ENCODE results near the gene KNCN.
A peak's percentile ranks its signal among the peaks of the same experiment; 100 is the strongest.

Gene KNCN

GRCh38 chr1:46523496-46524353, 27.7 kb downstream of the KNCN start:
- DNase-seq (ENCODE audit: low spot score): no peak

DNA sequence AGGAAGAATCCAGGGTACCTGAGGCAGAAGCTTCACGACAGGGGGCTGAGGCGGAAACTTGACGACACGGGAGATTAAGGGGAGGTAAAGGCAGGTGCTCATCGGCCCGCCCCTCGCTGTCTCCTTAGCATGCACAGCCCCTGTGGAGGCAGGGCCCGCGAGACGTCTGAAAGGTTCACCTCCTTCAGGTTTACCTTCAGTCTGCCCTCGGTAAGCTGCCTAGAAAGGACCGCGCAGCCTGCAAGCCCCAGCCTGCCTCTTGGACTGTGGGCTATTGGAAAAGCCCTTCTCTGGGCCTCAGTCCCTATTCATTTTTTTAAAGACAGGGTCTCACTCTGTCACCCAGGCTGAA, 28.5 kb downstream of the KNCN start:
- DNase-seq (ENCODE audit: low spot score): no peak

DNA sequence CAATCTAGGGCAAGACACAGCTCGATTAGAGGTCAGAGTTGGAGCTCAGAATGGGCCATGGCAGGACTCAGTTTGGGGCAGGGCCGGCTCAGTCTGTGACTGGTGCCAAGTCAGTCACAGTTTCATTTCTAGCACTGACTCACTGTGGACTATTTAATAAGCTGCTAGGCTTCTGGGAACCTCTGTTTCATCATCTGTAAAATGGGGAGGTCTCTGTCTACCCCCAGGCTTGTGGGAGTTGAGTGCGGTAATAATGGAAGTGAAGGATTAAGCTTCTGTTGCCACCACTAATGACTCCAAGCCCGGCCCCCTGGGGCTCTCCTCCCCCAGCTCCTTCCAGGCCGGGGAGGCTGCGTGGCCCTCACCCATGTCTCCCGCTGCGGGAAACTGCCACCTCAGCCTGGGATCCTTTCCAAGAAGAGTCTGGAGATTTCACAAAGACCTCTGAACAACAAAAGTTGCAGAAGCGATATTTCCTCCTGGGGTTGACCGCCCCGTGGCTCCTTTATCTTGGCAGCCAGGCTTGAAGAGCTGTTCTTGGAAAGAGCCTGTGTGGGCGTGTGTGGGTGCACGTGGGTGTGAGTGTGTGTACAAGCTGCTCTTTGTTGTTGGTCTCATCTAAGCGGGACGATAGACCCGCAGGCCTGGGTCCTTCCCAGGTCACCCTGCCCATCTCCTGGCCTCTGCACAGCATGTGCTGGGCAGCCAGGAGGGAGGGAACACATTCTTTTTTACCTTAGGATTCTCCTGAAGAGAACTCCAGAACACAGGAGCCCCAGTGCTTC, 29.1 kb downstream of the KNCN start:
- peak; percentile 25 for DNase-seq (ENCODE audit: low spot score)

DNA sequence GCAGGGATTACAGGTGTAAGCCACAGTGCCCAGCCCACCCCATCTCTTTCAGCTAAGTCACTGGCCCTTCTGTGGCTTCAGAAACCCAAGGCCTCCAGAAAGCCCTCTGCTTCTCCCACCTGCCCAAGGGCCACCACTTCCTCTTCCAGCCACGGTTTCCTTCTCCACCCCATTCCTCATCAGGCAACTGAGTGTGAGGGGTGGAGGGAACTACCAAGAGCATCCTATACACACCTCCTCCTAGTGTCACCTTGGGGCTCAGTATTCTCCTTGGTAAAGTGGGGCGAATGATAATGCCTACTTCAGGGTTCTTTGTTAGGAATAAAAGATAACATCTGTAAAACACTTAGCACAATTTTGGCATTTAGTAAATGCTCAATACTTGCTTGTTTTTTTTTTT, 30.0 kb downstream of the KNCN start:
- no peak for DNase-seq (ENCODE audit: low spot score)

GRCh38 chr1:46520063-46520911, 31.2 kb downstream of the KNCN start:
- DNase-seq (ENCODE audit: low spot score): no peak

DNA sequence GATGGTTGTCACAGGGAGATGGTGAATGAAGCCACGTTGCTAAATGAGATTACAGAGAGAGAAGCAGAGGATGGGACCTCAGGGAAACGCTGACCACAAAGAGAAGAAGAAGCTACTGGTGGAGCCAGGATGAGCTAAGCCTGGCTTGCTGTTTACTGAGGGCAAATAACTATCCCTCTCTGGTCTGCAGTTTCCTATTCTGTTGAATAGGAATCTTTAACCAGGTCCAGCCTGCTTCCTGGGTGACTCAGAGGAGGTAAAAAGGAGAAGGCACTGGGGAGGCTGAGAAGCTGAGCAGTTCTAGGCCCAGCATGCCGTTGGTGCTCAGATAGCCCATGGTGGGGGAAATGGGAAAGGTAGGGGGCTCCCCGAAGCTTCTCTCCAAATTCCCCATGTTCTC, 32.2 kb downstream of the KNCN start:
- DNase-seq (ENCODE audit: low spot score): no peak

DNA sequence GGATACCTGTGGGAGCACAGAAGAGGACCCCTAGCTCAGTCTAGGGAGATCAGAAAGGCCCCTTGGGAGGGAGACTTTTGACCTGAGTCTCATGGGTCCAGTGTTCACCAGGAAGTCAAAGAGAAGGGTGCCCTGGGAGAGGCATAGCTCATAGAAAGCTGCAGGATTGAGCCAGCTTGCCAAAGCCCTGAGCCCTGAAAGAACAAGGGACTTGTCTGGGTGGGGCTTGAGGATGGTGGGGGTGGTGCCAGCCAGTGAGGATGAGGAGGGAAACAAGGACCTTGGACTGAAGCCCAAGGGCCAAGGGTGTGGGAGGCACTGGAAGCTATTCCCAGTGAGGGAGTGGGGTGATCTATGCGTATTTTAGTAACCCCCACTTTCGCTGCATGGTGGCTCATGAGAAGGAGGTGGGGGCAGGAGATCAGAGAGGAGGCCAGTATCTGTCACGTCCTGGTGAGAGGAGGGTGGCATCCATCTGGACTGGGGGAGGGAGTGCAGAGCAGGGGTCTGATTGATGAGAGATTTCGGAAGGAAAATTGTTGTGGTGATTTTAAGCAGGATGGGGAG, 33.4 kb downstream of the KNCN start:
- DNase-seq (ENCODE audit: low spot score): no peak

DNA sequence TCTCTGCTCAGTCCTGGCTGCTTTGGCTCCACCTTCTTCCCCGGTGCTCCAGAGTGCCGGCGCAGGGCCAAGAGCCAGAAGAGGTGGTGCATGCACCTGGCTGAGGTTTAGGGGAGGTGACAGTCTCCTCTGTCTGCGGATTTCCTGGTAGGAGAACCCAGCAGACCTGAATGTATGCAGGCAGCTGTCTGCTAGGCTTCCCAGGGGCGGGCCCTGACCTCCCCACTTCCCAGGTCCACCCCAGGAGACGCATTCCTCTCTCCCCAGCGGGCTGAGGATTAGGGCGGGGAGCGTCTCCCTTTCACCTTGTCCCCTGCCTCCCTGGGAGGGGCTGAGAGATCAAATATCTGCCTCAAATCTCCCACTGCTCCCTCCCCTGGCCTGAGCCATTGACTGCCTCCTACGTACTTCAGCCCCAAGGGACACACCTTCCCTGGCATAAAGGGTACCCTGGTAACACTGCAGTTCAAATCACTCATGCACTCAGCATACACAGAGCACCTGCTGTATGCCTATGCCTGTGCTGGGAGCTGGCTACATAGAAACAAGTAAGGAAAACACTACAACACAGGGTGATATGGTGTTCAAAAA, 34.3 kb downstream of the KNCN start:
- no peak for DNase-seq (ENCODE audit: low spot score)

DNA sequence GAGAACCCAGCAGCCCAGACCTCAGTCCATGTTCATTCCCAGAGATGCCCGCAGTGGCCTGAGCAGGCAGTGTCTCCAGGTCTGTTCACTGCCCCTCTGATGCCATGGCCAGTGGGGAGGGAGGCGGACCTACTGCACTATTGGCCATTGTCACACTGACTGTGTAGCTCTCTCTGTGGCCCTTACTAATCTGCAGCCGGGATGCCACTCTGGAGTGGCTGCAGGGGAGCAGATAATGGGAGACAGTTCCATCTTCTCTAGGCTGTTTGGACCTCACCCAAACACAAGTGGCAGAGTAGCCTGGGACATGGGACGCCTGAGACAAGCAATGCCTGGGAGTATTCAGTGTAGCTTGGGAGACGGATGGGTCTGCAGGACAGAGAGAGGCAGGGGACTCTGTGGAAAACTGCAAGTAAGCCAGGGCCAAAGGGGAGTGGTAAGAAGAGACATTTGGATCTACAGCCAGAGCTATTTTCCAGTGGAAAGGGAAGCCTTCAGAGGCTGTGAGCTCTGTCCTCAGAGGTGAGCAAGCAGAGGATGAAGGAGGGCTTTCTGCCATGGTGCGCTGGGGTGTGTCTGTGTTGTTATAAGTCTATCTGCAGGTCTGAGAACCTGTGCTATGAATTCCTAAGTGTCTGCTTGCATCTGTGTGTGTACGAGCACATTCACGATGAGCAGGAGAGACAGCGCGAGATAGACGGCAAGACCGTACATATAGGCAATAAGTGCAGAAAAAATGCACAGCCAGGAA, 35.1 kb downstream of the KNCN start:
- DNase-seq (ENCODE audit: low spot score): no peak

GRCh38 chr1:46515576-46515975, 35.9 kb downstream of the KNCN start:
- no peak for DNase-seq (ENCODE audit: low spot score)

DNA sequence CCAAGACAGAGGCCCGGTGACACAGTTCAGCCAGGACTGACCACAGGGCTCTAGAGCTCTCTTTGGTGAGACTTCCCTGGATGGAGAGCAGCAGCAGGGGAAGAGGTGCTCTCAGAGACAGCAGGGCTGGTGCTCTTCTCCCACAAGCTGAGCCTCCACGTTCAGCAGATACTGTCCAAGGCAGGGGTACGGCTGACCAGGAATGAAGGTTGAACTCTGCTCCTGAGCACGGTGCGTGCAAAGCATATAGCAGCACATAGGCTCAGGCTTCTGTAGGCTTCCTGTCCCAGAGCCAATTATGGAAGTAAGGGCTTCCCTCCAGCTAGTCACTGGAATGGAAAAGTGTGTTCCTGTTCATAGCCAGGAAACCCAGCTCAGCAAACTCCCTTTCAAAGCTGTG, 37.9 kb downstream of the KNCN start:
- no peak for DNase-seq (ENCODE audit: low spot score)

DNA sequence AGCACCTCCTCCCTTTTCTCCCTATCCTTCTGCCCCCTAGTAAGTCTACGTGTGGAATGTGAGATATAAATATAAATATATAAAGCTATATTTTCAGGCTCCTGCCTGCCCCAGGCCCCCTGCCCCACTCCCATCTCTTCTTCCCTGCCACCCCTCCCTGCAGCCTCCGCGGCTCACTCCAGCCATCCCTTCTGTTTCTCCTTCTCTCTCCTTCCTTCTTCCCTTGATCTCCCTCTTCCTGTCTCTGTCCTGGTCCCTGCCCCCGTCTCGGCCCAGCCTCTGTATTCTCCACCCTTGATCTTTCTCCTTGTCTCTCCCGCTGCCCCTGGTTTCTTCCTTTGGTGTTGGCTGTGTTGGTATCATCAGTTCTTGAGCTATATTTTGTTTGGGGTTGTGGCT, 38.7 kb downstream of the KNCN start:
- no peak for DNase-seq (ENCODE audit: low spot score)

GRCh38 chr1:46512135-46512791, 39.2 kb downstream of the KNCN start:
- DNase-seq (ENCODE audit: low spot score): no peak

DNA sequence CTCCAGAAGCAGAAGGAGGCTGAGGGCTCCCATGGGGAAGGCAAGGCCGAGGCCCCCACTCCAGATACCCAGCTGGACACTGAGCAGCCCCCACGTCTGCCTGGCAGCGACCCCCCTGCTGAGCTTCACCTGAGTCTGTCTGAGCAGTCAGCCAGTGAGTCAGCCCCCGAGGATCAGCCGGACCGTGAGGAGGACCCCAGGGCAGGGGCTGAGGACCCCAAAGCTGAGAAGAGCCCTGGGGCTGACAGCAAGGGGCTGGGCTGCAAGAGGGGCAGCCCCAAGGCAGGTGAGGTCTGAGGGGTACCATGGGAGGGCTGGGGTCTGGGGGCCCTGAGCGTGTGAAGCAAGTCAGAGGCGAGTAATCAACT, 40.5 kb downstream of the KNCN start:
- no peak for DNase-seq (ENCODE audit: low spot score)

DNA sequence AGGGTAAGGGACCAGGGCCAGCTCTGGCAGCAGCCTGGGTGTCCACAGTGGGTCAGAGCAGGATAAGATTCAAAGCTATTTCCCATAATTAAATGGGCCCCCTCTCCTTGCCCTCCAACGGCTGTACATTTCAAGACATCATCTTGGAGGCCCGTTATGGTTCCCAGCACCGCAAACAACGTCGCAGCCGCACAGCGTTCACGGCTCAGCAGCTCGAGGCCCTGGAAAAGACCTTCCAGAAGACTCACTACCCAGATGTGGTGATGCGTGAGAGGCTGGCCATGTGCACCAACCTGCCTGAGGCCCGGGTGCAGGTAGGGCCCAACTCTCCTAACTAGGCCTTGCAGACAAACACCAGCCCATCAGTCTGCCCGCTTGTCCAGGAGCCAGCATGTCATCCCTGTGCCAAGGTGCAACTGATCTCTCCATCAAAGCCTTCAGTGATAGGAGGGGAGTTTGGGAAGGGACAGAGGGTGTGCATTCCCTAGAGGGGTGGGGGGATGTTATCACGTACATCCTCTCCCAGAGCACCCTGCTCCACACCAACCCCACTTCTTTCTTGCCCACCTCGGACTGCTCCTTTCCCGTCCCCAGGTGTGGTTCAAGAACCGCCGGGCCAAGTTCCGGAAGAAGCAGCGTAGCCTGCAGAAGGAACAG, 41.0 kb downstream of the KNCN start:
- DNase-seq (ENCODE audit: low spot score): no peak

DNA sequence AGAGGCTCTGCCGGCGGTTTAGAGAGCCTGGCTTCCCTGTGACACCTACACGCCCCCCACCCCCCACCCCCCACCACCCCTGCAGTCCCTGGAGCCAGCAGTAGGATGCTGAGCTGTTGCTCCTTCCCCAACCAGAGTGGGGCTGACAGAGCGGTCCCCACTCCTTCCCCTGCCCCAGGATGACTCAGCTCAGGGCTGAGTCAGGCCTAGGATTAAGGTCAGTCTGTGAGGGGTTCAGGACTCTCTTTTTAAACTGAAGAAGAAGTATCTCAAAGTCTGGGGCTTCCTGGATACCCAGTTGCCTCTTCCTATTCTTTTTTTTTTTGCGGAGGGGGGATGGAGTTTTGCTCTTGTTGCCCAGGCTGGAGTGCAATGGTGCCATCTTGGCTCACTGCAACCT, 42.7 kb downstream of the KNCN start:
- DNase-seq (ENCODE audit: low spot score): peak; percentile 63

- DNase-seq (ENCODE audit: low spot score): no peak
These were observed 44.8 kb downstream of the KNCN start for GRCh38 chr1:46506470-46507219.

- no peak for DNase-seq (ENCODE audit: low spot score)
These were observed 48.0 kb downstream of the KNCN start for GRCh38 chr1:46503421-46503820.

DNA sequence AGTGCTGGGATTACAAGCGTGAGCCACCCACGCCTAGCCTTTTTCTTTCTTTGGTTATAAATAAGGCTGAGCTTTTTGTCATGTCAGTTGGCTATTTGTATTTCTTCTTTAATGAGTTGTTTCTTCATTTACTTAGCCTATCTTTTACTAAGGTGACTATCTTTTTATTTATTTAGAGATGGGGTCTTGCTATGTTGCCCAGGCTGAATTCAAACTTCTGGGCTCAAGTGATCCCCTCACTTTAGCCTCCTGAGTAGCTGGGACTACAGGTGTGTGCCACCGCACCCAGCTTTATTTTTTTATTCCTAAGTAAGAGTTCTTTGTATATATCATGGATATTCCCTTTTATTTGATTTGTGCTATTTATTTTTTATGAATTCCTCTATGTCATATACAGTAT, 49.9 kb downstream of the KNCN start:
- DNase-seq (ENCODE audit: low spot score): no peak
